Neural progenitor cell (in vitro differentiated cells): Measurements from ENCODE around the gene OBP2A. TPM values are rescaled to one million over a fixed set of nuclear protein-coding genes. Genes with fewer than 3 reads are reported as not detected.
A peak's percentile ranks its signal among the peaks of the same experiment; 100 is the strongest.

Experiments
- DNase-seq: peaks from one replicate; pipeline ENCODE4 v3.0.0-alpha.2; 2016; ENCODE audit warnings: low spot score
- H2AFZ ChIP-seq: fragments of 200-600 bp; sonication (generic); replicated peaks from 2 replicates; pipeline ENCODE4 v1.6.1; 2016; ENCODE audit warnings: antibody characterized with exemption
- H3F3A ChIP-seq: fragments of 200-600 bp; sonication (generic); 2 replicates; pipeline ENCODE4 v1.6.1; 2016; ENCODE audit warnings: antibody characterized with exemption, low read depth
- H3K27ac ChIP-seq: fragments of 200-600 bp; sonication (generic); 2 replicates; pipeline ENCODE4 v1.5.1; 2016; ENCODE audit warnings: mild to moderate bottlenecking
- H3K27me3 ChIP-seq: fragments of 200-600 bp; sonication (generic); 2 replicates; pipeline ENCODE4 v1.6.1; 2016; ENCODE audit warnings: mild to moderate bottlenecking, moderate library complexity
- H3K36me3 ChIP-seq: fragments of 200-600 bp; sonication (generic); 2 replicates; pipeline ENCODE4 v1.5.1; 2016
- H3K4me1 ChIP-seq: fragments of 200-600 bp; sonication (generic); 2 replicates; pipeline ENCODE4 v1.6.1; 2016; ENCODE audit warnings: mixed run types
- H3K4me2 ChIP-seq: fragments of 200-600 bp; sonication (generic); 2 replicates; pipeline ENCODE4 v1.6.1; 2016
- H3K4me3 ChIP-seq: fragments of 200-600 bp; sonication (generic); 2 replicates; pipeline ENCODE4 v1.5.1; 2016
- H3K79me2 ChIP-seq: fragments of 200-600 bp; sonication (generic); 2 replicates; pipeline ENCODE4 v1.6.1; 2016; ENCODE audit warnings: low read depth
- H3K9ac ChIP-seq: fragments of 200-600 bp; sonication (generic); 2 replicates; pipeline ENCODE4 v1.6.1; 2016
- H3K9me3 ChIP-seq: fragments of 200-600 bp; sonication (generic); 2 replicates; pipeline ENCODE4 v1.5.1; 2016; ENCODE audit warnings: low read depth
- H4K20me1 ChIP-seq: fragments of 200-600 bp; sonication (generic); 2 replicates; pipeline ENCODE4 v1.6.1; 2016; ENCODE audit warnings: low read depth
- H3K27ac Mint-ChIP-seq: 3 replicates; pipeline ENCODE4 v1.8.0; 2021; ENCODE audit warnings: mixed read lengths
- H3K27me3 Mint-ChIP-seq: 2 replicates; pipeline ENCODE4 v1.8.0; 2022; ENCODE audit warnings: low read depth, mild to moderate bottlenecking, inconsistent platforms, moderate library complexity, mixed read lengths; ENCODE audit not compliant: insufficient read depth
- H3K36me3 Mint-ChIP-seq: 3 replicates; pipeline ENCODE4 v1.8.0; 2021; ENCODE audit warnings: mixed read lengths
- H3K4me1 Mint-ChIP-seq: 3 replicates; pipeline ENCODE4 v1.8.0; 2021; ENCODE audit warnings: mixed read lengths
- H3K4me3 Mint-ChIP-seq: 3 replicates; pipeline ENCODE4 v1.8.0; 2021; ENCODE audit warnings: mild to moderate bottlenecking, moderate library complexity, mixed read lengths
- H3K9me3 Mint-ChIP-seq: 3 replicates; pipeline ENCODE4 v1.8.0; 2020; ENCODE audit warnings: mixed read lengths
- EZH2 ChIP-seq: fragments of 200-600 bp; sonication (generic); IDR thresholded peaks from 2 replicates; pipeline ENCODE4 v1.6.1; 2017; ENCODE audit warnings: antibody characterized with exemption, mild to moderate bottlenecking, moderate library complexity
- EZH2phosphoT487 ChIP-seq: fragments of 200-600 bp; sonication (generic); IDR thresholded peaks from 2 replicates; pipeline ENCODE4 v1.6.1; 2017; ENCODE audit warnings: antibody characterized with exemption
- total RNA-seq: library from RNA; depleted of rRNA; stranded (reverse); fragments of >200 nt; gene quantifications from 2 replicates; pipeline ENCODE4 v1.2.3, GENCODE V29; 2015; ENCODE audit warnings: low replicate concordance
- TF ChIP-seq, protein P1 (sequence below): fragments of 200-600 bp; sonication (generic); IDR thresholded peaks from 2 replicates; pipeline ENCODE4 v1.5.1; 2017; ENCODE audit warnings: antibody characterized with exemption, mild to moderate bottlenecking

The OBP2A gene
- total RNA-seq, 1 donor from 2014 or later = not detected

DNA sequence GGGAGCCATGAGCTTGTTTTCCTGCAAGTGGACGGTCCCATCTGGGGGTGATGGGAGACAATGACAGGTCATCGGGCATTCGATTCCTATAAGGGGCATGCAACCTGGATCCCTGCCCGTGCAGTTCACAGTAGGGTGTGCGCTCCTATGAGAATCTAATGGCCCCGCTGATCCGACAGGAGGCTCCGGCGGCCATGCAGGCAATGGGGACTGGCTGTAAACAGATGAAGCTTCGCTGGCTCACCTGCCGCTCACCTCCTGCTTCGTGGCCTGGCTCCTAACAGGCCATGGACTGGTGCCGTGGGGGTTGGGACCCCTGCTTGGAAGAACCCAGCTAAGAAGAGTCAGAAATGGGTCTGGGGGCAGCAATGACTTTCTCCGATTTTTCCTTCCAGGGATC lies 36.6 kb downstream of the OBP2A start:
- Histone ChIP-seq H3K9ac (no peak overlapping the region), H4K20me1 (no peaks in the 10 kb centered on the region), H3K36me3 (no peaks in the 10 kb centered on the region), H3K4me1 (no peaks in the 10 kb centered on the region), H3K27ac (no peak overlapping the region), H3K9me3 (no peaks in the 10 kb centered on the region), H2AFZ (no peak overlapping the region), H3F3A (no peaks in the 10 kb centered on the region), H3K4me3 (no peak overlapping the region), H3K27me3 (no peaks in the 10 kb centered on the region), H3K79me2 (no peaks in the 10 kb centered on the region), H3K4me2 (no peak overlapping the region)
- Mint-ChIP-seq H3K27ac (no peak overlapping the region), H3K36me3 (no peaks in the 10 kb centered on the region), H3K27me3 (peaks cover 7% of the 10 kb centered on the region), H3K4me3 (no peak overlapping the region), H3K4me1 (peaks cover 2% of the 10 kb centered on the region), H3K9me3 (no peaks in the 10 kb centered on the region)
- TF ChIP-seq, protein P1, sequence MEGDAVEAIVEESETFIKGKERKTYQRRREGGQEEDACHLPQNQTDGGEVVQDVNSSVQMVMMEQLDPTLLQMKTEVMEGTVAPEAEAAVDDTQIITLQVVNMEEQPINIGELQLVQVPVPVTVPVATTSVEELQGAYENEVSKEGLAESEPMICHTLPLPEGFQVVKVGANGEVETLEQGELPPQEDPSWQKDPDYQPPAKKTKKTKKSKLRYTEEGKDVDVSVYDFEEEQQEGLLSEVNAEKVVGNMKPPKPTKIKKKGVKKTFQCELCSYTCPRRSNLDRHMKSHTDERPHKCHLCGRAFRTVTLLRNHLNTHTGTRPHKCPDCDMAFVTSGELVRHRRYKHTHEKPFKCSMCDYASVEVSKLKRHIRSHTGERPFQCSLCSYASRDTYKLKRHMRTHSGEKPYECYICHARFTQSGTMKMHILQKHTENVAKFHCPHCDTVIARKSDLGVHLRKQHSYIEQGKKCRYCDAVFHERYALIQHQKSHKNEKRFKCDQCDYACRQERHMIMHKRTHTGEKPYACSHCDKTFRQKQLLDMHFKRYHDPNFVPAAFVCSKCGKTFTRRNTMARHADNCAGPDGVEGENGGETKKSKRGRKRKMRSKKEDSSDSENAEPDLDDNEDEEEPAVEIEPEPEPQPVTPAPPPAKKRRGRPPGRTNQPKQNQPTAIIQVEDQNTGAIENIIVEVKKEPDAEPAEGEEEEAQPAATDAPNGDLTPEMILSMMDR = no peak
- no peak for TF ChIP-seq EZH2
- TF ChIP-seq EZH2phosphoT487 = no peak
- DNase-seq = no peak

DNA sequence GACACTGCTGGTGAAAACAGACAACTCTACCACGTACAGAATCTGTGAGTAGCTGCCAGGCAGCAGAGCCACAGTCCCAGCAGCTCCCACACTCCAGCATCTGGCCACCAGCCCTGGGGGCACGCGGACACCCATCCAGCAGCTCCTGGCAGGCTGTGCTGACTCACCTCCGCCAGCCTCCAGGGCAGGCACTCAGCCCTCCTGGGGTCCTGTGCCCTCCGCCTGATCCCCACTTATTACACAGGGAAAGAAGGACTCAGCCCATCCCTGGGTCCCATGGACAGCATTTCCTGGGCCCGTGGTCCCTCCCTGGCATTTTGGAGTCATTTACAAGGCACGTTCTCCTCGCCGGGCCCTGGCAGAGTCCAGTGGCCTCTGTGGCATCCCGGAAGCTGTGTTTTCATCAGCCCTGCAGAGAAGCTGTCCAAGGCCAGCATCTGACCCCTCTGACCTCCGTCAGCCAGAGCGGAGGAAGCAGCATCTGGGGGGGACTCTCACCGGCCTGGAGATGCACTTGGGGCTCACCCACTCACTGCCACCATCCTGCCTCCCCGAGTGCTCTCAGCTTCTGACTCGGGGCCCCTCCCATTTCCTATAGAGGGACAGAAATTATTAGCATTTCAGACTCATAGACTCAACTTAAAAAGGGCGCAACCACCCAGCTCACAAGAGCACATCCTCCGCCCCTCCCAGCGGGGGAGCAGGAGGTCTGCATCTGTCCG lies 37.2 kb downstream of the OBP2A start:
- Mint-ChIP-seq H3K27ac (peak overlapping the region; percentile 57), H3K4me3 (no peak overlapping the region), H3K4me1 (peaks cover 2% of the 10 kb centered on the region), H3K36me3 (no peaks in the 10 kb centered on the region), H3K9me3 (no peaks in the 10 kb centered on the region), H3K27me3 (peaks cover 7% of the 10 kb centered on the region)
- no peak overlapping the region for H2AFZ ChIP-seq
- TF ChIP-seq EZH2 = no peak
- TF ChIP-seq EZH2phosphoT487 = no peak
- TF ChIP-seq, protein P1 = no peak
- no peaks in the 10 kb centered on the region for H3K79me2 ChIP-seq
- H3K27ac ChIP-seq = no peak overlapping the region
- no peak overlapping the region for H3K4me2 ChIP-seq
- H4K20me1 ChIP-seq = no peaks in the 10 kb centered on the region
- no peaks in the 10 kb centered on the region for H3K9me3 ChIP-seq
- H3K27me3 ChIP-seq = no peaks in the 10 kb centered on the region
- no peak for DNase-seq
- H3F3A ChIP-seq = no peaks in the 10 kb centered on the region
- H3K36me3 ChIP-seq = no peaks in the 10 kb centered on the region
- no peak overlapping the region for H3K4me3 ChIP-seq
- H3K4me1 ChIP-seq = no peaks in the 10 kb centered on the region
- no peak overlapping the region for H3K9ac ChIP-seq

- TF ChIP-seq EZH2phosphoT487 = no peak
- no peak for TF ChIP-seq EZH2
Measured at GRCh38 chr9:135583688-135584011, 37.7 kb downstream of the OBP2A start.

GRCh38 chr9:135584371-135584770 lies 38.4 kb downstream of the OBP2A start:
- Histone ChIP-seq H3K9me3 (no peaks in the 10 kb centered on the region), H4K20me1 (no peaks in the 10 kb centered on the region), H3K27me3 (no peaks in the 10 kb centered on the region), H3K4me3 (no peak overlapping the region), H3K4me2 (no peak overlapping the region), H3K9ac (no peak overlapping the region), H3K36me3 (no peaks in the 10 kb centered on the region), H2AFZ (no peak overlapping the region), H3K4me1 (no peaks in the 10 kb centered on the region), H3F3A (no peaks in the 10 kb centered on the region), H3K79me2 (no peaks in the 10 kb centered on the region), H3K27ac (no peak overlapping the region)
- H3K4me3 Mint-ChIP-seq = no peak overlapping the region
- no peaks in the 10 kb centered on the region for H3K36me3 Mint-ChIP-seq
- peaks cover 2% of the 10 kb centered on the region for H3K4me1 Mint-ChIP-seq
- DNase-seq = no peak
- no peak for TF ChIP-seq EZH2
- TF ChIP-seq, protein P1 = no peak
- TF ChIP-seq EZH2phosphoT487 = no peak
- no peaks in the 10 kb centered on the region for H3K9me3 Mint-ChIP-seq
- H3K27ac Mint-ChIP-seq = no peak overlapping the region
- H3K27me3 Mint-ChIP-seq = peaks cover 7% of the 10 kb centered on the region

More at GRCh38 chr9:135583688-135584011, 37.7 kb downstream of the OBP2A start:
- Histone ChIP-seq H3K9ac (no peak overlapping the region), H3K27ac (no peak overlapping the region), H3F3A (no peaks in the 10 kb centered on the region), H4K20me1 (no peaks in the 10 kb centered on the region), H3K4me1 (no peaks in the 10 kb centered on the region), H3K79me2 (no peaks in the 10 kb centered on the region), H3K4me2 (no peak overlapping the region), H3K4me3 (no peak overlapping the region), H3K36me3 (no peaks in the 10 kb centered on the region), H3K9me3 (no peaks in the 10 kb centered on the region), H3K27me3 (no peaks in the 10 kb centered on the region), H2AFZ (no peak overlapping the region)
- H3K36me3 Mint-ChIP-seq = no peaks in the 10 kb centered on the region
- H3K4me3 Mint-ChIP-seq = no peak overlapping the region
- no peak for DNase-seq
- H3K4me1 Mint-ChIP-seq = peaks cover 2% of the 10 kb centered on the region
- H3K27me3 Mint-ChIP-seq = peaks cover 7% of the 10 kb centered on the region
- H3K9me3 Mint-ChIP-seq = no peaks in the 10 kb centered on the region
- peak overlapping the region; percentile 57 for H3K27ac Mint-ChIP-seq
